Loucy (cell line): ENCODE data around the gene EXOC3L2.

Experiments
- H2AFZ ChIP-seq: fragments of 200-600 bp; sonication (generic); 2 replicates; pipeline ENCODE4 v1.6.0; 2016; ENCODE audit warnings: antibody characterized with exemption, mild to moderate bottlenecking, low read length, moderate library complexity
- H3F3A ChIP-seq: fragments of 200-600 bp; 2 replicates; pipeline ENCODE4 v1.6.0; 2016; ENCODE audit warnings: antibody characterized with exemption, low read depth, mild to moderate bottlenecking
- H3K27me3 ChIP-seq: fragments of 200-600 bp; sonication (generic); 2 replicates; pipeline ENCODE4 v1.6.1; 2014; ENCODE audit warnings: low read length, mild to moderate bottlenecking; ENCODE audit not compliant: insufficient read depth, poor library complexity, severe bottlenecking
- H3K36me3 ChIP-seq: fragments of 200-600 bp; sonication (generic); 2 replicates; pipeline ENCODE4 v1.6.1; 2016; ENCODE audit warnings: low read length; ENCODE audit not compliant: insufficient read depth
- H3K4me1 ChIP-seq: fragments of 200-600 bp; sonication (generic); 2 replicates; pipeline ENCODE4 v1.5.1; 2014; ENCODE audit warnings: low read length, mild to moderate bottlenecking; ENCODE audit not compliant: insufficient read depth, poor library complexity, severe bottlenecking
- H3K4me2 ChIP-seq: fragments of 200-600 bp; sonication (generic); 2 replicates; pipeline ENCODE4 v1.6.0; 2014; ENCODE audit warnings: antibody characterized with exemption, low read length, low read depth, mild to moderate bottlenecking; ENCODE audit not compliant: poor library complexity, severe bottlenecking
- H3K4me3 ChIP-seq: fragments of 200-600 bp; sonication (generic); 2 replicates; pipeline ENCODE4 v1.5.1; 2014; ENCODE audit warnings: low read length, mild to moderate bottlenecking, mixed read lengths; ENCODE audit not compliant: poor library complexity, severe bottlenecking
- H3K79me2 ChIP-seq: fragments of 200-600 bp; sonication (generic); 2 replicates; pipeline ENCODE4 v1.6.1; 2014; ENCODE audit warnings: low read length; ENCODE audit not compliant: insufficient read depth
- H3K9ac ChIP-seq: fragments of 200-600 bp; sonication (generic); 2 replicates; pipeline ENCODE4 v1.6.0; 2014; ENCODE audit warnings: mild to moderate bottlenecking, low read depth, low read length, moderate library complexity; ENCODE audit not compliant: poor library complexity, severe bottlenecking
- H3K9me2 ChIP-seq: fragments of 200-600 bp; sonication (generic); replicated peaks from 2 replicates; pipeline ENCODE4 v1.6.1; 2016; ENCODE audit warnings: low read depth, low read length, mixed read lengths
- H3K9me3 ChIP-seq: fragments of 200-600 bp; sonication (generic); 2 replicates; pipeline ENCODE4 v1.6.1; 2014; ENCODE audit warnings: mild to moderate bottlenecking, antibody characterized with exemption, low read length, low read depth; ENCODE audit not compliant: insufficient read depth
- H4K20me1 ChIP-seq: fragments of 200-600 bp; sonication (generic); 2 replicates; pipeline ENCODE4 v1.6.0; 2014; ENCODE audit warnings: antibody characterized with exemption, low read length, mild to moderate bottlenecking; ENCODE audit not compliant: insufficient read depth, poor library complexity, severe bottlenecking
- EZH2phosphoT487 ChIP-seq: fragments of 200-600 bp; IDR thresholded peaks from 2 replicates; pipeline ENCODE4 v1.6.1; 2018; ENCODE audit warnings: antibody characterized with exemption, mild to moderate bottlenecking, moderate library complexity, borderline replicate concordance
- TF ChIP-seq, protein P1 (sequence below): fragments of 200-600 bp; sonication (generic); conservative IDR thresholded peaks from 2 replicates; pipeline ENCODE4 v1.5.1; 2014; ENCODE audit warnings: mild to moderate bottlenecking, antibody characterized with exemption, low read length

EXOC3L2 gene

DNA sequence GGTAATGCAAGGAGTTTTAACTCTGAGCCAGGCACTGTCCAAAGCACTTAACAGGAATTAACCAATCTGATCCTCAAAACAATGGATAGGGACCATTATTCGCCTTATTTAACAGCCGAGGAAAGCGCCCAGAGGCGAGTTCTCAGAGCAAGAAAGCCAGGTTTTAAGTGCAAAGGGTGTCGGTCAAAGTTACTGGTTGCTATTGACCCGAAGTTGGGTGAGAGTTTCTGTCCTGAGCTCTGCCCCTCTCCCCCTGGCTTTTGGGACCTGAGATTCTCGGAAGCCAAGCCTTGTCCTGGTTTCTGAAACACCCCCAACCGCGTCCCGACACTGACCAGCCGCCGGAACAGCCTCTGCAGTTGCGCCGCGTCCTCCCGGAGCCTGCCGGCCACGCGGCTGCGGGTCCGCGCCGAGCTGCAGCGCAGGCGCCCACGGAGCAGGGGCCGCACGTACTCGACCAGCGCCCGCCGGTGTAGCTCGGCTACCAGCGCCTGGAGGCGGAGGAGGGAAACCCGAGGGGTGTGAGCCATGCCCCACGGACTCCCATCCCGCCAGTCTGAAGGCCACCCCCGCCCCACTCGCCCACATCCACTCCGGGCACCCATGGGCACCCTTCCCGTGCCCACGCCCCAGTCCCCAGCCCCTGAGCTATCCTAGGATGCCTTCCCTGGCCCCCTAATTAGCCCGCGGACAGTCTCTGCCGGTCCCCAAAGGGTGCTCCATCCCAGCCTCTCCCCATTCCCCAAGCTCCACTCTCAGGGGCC lies 27.8 kb downstream of the EXOC3L2 start:
- Histone ChIP-seq H2AFZ (no peak overlapping the region), H3K4me2 (no peak overlapping the region), H3K4me1 (no peaks in the 10 kb centered on the region), H3K36me3 (no peaks in the 10 kb centered on the region), H3K27me3 (no peaks in the 10 kb centered on the region), H4K20me1 (no peaks in the 10 kb centered on the region), H3K9me2 (no peaks in the 10 kb centered on the region), H3K9me3 (no peaks in the 10 kb centered on the region), H3K4me3 (no peak overlapping the region), H3F3A (no peaks in the 10 kb centered on the region), H3K79me2 (no peaks in the 10 kb centered on the region), H3K9ac (no peak overlapping the region)
- TF ChIP-seq EZH2phosphoT487: no peak

GRCh38 chr19:45216667-45217066 lies 28.5 kb downstream of the EXOC3L2 start:
- H3K9me3 ChIP-seq: no peaks in the 10 kb centered on the region
- no peaks in the 10 kb centered on the region for H3K27me3 ChIP-seq
- no peaks in the 10 kb centered on the region for H3K4me1 ChIP-seq
- no peak overlapping the region for H2AFZ ChIP-seq
- no peak overlapping the region for H3K4me3 ChIP-seq
- TF ChIP-seq EZH2phosphoT487: no peak
- TF ChIP-seq, protein P1, sequence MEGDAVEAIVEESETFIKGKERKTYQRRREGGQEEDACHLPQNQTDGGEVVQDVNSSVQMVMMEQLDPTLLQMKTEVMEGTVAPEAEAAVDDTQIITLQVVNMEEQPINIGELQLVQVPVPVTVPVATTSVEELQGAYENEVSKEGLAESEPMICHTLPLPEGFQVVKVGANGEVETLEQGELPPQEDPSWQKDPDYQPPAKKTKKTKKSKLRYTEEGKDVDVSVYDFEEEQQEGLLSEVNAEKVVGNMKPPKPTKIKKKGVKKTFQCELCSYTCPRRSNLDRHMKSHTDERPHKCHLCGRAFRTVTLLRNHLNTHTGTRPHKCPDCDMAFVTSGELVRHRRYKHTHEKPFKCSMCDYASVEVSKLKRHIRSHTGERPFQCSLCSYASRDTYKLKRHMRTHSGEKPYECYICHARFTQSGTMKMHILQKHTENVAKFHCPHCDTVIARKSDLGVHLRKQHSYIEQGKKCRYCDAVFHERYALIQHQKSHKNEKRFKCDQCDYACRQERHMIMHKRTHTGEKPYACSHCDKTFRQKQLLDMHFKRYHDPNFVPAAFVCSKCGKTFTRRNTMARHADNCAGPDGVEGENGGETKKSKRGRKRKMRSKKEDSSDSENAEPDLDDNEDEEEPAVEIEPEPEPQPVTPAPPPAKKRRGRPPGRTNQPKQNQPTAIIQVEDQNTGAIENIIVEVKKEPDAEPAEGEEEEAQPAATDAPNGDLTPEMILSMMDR: no peak
- no peaks in the 10 kb centered on the region for H4K20me1 ChIP-seq
- H3K9me2 ChIP-seq: no peaks in the 10 kb centered on the region
- H3K9ac ChIP-seq: no peak overlapping the region
- no peaks in the 10 kb centered on the region for H3F3A ChIP-seq
- no peaks in the 10 kb centered on the region for H3K36me3 ChIP-seq
- H3K4me2 ChIP-seq: no peak overlapping the region
- no peaks in the 10 kb centered on the region for H3K79me2 ChIP-seq

DNA sequence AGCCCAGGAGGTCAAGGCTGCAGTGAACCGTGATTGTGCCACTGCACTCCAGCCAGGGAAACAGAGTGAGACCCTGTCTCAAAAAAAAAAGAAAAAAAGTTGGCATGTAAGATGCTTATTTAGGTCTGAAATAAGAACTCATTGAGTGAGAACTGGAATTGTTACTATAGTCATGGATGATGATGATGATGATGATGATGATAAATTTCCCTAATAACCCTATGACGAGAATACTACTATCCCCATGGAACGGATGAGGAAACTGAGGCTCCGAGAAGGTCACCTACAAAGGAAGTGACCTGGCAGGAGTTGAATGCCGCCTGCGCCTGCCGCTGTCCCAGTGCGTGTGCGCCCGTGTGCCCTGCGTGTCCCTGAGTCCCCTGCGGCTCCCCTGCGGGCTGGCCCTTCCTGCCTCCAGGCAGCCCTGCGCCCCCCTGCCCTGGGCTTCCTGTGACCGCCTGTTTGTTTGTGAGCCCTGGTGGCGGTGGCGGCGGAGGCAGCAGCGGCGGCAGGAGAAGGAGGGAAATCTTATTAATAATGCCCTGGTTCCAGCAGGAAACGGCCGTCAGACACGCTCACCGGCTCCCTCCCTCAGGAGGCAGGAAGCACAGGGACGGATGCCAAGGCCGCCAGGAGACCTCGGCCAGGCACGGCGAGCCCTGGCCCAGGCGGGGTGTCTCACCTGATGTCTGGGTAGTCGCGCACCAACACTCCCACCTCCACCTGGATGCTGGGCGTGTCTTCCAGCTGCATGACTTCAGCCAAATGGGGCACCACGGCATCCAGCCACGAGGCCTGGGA lies 29.6 kb downstream of the EXOC3L2 start:
- Histone ChIP-seq H3K4me3 (no peak overlapping the region), H3K36me3 (no peaks in the 10 kb centered on the region), H3F3A (no peaks in the 10 kb centered on the region), H3K4me1 (no peaks in the 10 kb centered on the region), H3K4me2 (no peak overlapping the region), H3K79me2 (no peaks in the 10 kb centered on the region), H2AFZ (no peak overlapping the region), H3K9me3 (no peaks in the 10 kb centered on the region), H3K9ac (no peak overlapping the region), H4K20me1 (no peaks in the 10 kb centered on the region), H3K27me3 (no peaks in the 10 kb centered on the region), H3K9me2 (no peaks in the 10 kb centered on the region)
- TF ChIP-seq EZH2phosphoT487: no peak
- TF ChIP-seq, protein P1: no peak
